GM18505 (cell line): ENCODE data around the gene CTNND1.
"Not testable (repeated sequence)": the region's sequence is repeated elsewhere in the genome, so short reads cannot be mapped to it uniquely, and the experiment has no call there.

Experiments used
- ATAC-seq: cut with Tn5 transposase; IDR thresholded peaks from one replicate; pipeline ENCODE4 v1.9.1; 2021; ENCODE audit not compliant: unreplicated experiment
- POLR2A ChIP-seq: IDR thresholded peaks from 4 replicates; pipeline ENCODE4 v1.6.1; 2011; ENCODE audit warnings: borderline replicate concordance; ENCODE audit not compliant: insufficient read depth, insufficient read length; ENCODE audit errors: extremely low read depth

CTNND1 gene

GRCh38 chr11:57818812-57819211 is 57.2 kb downstream of the CTNND1 start:
- no peak for ATAC-seq
- TF ChIP-seq POLR2A, result no peak

- no peak for TF ChIP-seq POLR2A
- ATAC-seq, result no peak
Measured at GRCh38 chr11:57819252-57819979, 57.8 kb downstream of the CTNND1 start.

DNA sequence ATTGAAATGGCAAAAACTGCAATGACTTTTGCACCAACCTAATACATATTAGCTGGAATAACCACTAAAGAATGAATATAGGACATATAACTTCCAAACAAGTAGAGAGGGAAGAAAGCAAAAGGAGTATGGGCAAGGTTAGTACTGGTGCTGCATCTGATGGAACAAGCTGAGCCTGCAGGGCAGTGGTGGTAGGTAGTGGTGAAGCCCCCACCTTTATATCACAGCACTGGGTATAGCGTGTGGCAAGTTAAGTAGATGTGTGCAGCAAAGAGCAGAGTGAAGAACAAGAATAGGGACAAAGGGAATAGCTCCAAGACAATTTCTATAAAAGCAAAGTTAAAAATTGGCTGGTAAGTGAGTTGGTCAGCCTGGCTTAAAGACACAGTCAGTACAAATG is 62.3 kb downstream of the CTNND1 start:
- no peak for ATAC-seq
- no peak for TF ChIP-seq POLR2A

GRCh38 chr11:57834852-57835251 is 73.2 kb downstream of the CTNND1 start:
- TF ChIP-seq POLR2A, result no peak
- ATAC-seq, result no peak

DNA sequence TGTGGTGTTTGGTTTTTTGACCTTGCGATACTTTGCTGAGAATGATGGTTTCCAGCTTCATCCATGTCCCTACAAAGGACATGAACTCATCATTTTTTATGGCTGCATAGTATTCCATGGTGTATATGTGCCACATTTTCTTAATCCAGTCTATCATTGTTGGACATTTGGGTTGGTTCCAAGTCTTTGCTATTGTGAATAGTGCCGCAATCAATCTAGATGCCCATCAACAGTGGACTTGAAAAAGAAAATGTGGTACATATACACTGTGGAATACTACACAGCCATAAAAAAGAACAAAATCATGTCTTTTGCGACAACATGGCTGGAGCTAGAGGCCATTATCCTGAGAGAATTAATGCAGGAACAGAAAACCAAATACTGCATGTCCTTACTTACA is 77.0 kb downstream of the CTNND1 start:
- ATAC-seq, result not testable (repeated sequence)

- no peak for ATAC-seq
- no peak for TF ChIP-seq POLR2A
Measured at GRCh38 chr11:57842873-57843272, 81.3 kb downstream of the CTNND1 start.

- no peak for TF ChIP-seq POLR2A
- no peak for ATAC-seq
Measured at GRCh38 chr11:57867966-57868365, 106.4 kb downstream of the CTNND1 start.

- TF ChIP-seq POLR2A, result no peak
Measured at GRCh38 chr11:57868491-57868890, 106.9 kb downstream of the CTNND1 start.

More at GRCh38 chr11:57868491-57868890, 106.9 kb downstream of the CTNND1 start:
- no peak for ATAC-seq
